ENCODE results near the gene TNIK.
"Not testable (repeated sequence)": the region's sequence is repeated elsewhere in the genome, so short reads cannot be mapped to it uniquely, and the experiment has no call there.

The TNIK gene

GRCh38 chr3:171126478-171127209 is 333.6 kb downstream of the TNIK start:
- DNase-seq (ENCODE audit: low read depth), result no peak

DNA sequence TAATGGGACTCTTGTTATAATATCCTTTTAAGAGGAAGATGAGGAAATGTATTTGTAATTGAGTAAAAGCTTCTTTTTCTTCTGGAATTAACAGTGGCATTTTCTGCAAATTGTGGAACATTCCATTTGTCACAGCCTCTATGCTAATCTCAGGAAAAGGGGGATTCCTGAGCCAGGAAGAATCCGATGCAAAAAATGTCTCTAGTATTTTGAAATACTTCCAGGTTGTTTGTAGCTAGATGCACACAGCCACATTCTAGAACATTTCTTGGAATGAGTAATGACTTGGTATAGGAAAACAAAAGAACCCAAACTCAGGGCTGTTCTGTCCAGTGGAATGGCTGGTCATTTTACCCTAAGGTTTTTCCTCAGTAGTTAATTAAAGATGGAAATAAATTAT is 335.2 kb downstream of the TNIK start:
- DNase-seq (ENCODE audit: low read depth), result no peak

DNA sequence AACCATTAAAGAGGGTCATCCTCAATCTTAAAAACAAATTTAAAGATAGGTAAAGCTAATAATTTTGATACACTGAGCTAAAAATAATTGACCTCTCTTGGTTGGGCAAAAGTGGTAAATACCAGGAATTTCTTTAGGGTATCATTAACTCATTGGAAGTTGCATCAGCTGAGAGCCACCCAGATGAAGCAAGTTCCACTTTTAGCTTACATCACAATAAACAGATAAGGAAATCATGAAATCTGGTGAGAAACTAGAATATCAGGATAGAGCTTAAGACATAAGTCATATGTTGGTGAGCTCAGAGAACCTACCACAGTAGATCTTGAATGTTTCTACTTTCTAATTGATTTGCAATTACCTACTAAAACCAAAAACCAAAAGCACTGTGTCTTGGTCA is 336.3 kb downstream of the TNIK start:
- no peak for DNase-seq (ENCODE audit: low read depth)

DNA sequence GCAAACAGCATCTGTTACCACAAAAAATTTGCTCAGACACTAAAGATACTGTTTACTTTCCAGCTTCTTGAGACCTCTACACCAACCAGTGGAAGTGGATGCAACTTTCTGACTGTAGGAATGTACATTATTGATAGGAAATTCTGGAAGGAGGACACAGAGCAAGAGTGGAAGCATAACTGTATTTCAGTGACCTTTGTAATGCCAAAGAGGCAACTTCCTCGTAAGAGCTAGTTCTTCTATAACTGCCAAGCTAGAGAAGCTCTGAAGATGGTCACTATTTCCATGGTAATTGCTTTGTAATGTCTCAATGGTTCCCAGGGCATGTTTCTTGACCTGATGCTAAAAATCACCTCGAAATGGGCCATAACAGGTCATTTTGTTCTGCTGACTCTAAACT is 337.3 kb downstream of the TNIK start:
- DNase-seq (ENCODE audit: low read depth), result no peak

- DNase-seq (ENCODE audit: low read depth), result no peak
Observed at GRCh38 chr3:171122240-171122639, 338.0 kb downstream of the TNIK start.

GRCh38 chr3:171121801-171122200 is 338.4 kb downstream of the TNIK start:
- DNase-seq (ENCODE audit: low read depth), result no peak

GRCh38 chr3:171119402-171119801 is 340.8 kb downstream of the TNIK start:
- not testable (repeated sequence) for DNase-seq (ENCODE audit: low read depth)

- DNase-seq (ENCODE audit: low read depth), result not testable (repeated sequence)
Observed at GRCh38 chr3:171118993-171119392, 341.2 kb downstream of the TNIK start.

- DNase-seq (ENCODE audit: low read depth), result no peak
Observed at GRCh38 chr3:171116824-171117395, 343.3 kb downstream of the TNIK start.

GRCh38 chr3:171116365-171116764 is 343.8 kb downstream of the TNIK start:
- no peak for DNase-seq (ENCODE audit: low read depth)

GRCh38 chr3:171115667-171116066 is 344.5 kb downstream of the TNIK start:
- DNase-seq (ENCODE audit: low read depth), result no peak

GRCh38 chr3:171113716-171114115 is 346.5 kb downstream of the TNIK start:
- DNase-seq (ENCODE audit: low read depth), result no peak

- no peak for DNase-seq (ENCODE audit: low read depth)
Observed at GRCh38 chr3:171110715-171111114, 349.5 kb downstream of the TNIK start.

GRCh38 chr3:171108066-171108465 is 352.1 kb downstream of the TNIK start:
- no peak for DNase-seq (ENCODE audit: low read depth)

- no peak for DNase-seq (ENCODE audit: low read depth)
Observed at GRCh38 chr3:171103185-171103584, 357.0 kb downstream of the TNIK start.

DNA sequence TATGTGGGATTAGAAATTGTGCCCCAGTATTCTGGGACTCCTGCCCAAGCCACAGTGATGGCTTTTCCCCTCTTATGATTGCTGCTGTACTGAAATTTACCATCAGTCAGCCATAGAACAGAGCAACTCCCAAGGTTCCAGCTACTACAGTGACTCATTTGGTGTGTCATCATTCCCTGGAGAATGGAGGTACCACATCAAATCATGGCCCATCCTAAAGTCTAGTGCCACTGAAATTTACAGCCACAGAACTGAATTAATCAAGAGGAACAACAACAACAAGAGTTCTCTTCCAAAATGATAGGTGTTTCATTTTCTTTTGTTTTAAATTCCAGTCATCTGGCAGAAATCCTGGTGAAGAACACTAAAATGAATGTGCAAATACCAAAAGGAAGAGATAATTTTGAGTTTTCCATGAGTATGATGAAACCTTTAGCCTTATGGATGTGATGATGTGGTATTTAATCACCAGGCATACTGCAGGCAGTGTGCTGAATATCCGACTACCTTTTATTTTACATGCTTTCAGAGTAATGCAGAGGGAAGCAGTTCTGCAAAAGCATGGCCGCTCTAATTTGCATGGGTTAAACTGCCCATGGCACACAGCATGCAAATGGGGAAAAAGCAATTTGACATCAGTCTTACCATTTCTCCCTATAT is 358.1 kb downstream of the TNIK start:
- no peak for DNase-seq (ENCODE audit: low read depth)

GRCh38 chr3:171099911-171100310 is 360.3 kb downstream of the TNIK start:
- no peak for DNase-seq (ENCODE audit: low read depth)

GRCh38 chr3:171095063-171095462 is 365.1 kb downstream of the TNIK start:
- DNase-seq (ENCODE audit: low read depth), result no peak

DNA sequence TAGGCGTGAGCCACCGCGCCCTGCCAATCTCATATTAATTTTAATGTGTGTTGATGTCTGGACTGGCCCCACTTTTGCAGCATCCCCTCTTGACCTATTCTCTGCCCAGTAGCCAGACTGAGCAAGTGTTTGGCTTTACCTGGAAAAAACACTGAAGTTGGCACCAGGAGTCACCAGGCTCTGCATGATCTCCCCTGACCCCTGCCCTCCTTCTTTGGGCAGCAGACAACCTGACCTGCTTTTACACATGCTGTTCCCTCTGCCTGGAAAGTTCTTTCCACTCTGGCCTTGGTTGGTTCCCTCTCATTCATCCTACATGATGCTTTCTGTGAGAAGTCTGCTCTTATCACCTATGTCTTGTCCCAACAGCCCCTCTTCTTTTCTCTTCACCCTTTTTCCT is 365.8 kb downstream of the TNIK start:
- no peak for DNase-seq (ENCODE audit: low read depth)

DNA sequence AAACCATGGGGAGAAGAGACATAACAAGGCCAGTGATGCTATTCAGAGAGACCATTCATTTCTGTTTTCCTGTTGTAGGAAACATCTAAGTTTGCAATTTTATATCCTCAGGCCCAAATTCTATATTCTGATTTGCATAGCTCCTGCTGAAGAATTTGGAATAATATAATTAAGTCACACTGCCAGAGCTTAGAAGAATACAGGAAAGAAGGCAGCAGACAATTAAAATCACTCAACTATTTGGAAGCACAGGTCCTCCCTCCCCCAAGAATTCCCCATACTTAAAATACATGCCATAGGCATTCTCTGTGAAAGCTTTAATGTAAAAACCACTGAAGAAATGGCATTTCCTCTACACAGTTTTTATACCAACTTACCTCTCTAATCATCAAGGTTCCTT is 366.7 kb downstream of the TNIK start:
- no peak for DNase-seq (ENCODE audit: low read depth)

DNA sequence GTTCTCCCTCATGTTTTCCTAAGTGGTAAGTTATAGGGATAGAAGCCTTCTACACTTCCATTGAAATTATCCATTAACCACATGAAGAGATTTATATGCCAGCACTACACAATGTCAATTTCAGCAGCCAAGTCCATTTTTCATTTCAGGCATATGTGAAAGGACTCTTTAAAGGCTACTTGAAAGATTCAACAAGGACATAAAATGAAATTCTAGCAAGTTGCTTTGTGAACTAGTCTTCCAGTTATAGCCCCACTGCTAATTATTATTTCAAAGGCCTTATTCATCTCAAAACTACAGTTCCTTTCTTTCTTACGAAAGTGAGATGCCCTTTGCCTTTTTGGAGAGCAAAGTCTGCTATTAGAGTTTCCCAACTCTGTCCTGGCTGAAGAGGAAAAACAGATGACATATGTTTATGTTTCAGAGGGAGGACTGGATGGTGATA is 367.7 kb downstream of the TNIK start:
- DNase-seq (ENCODE audit: low read depth), result no peak

- no peak for DNase-seq (ENCODE audit: low read depth)
Observed at GRCh38 chr3:171090321-171090720, 369.9 kb downstream of the TNIK start.

DNA sequence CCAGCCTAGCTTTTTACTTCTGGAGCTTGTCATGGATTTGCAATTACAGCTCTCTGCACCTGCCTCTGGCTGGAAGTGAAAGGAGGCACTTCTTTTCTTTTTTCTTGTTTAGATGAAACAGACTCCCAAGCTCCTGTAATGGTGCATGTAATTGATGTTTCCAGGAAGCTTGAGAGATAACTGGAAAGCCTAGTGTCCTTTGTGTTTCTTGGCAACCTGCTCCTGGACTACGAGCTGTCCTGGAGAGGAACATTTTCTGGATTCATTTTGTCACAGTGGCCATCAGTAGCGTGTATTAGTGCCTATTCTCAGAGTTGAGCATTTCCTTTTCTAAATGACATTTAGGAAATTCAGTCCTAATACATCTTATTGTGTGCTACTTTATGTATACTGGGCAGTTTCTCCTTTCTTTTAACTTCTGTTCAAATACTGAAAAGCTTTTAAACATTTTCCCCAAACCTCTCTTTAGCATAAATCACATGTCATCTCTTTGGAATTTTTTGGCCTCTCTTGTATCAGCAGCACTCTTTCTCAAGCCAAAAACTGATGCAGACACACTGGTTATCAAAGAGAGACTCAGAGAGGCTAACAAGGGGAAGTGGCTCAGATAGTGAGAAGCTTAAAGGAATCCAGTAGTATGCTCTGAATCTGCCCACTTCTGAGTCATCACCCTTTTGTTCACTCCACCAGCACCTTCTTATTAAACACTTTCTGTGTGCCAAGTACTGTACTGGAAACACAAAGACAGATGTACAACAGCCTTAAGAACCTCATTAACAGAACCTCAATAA is 371.0 kb downstream of the TNIK start:
- DNase-seq (ENCODE audit: low read depth), result no peak

Data from stimulated activated CD8-positive, alpha-beta memory T cell treated with anti-CD3 and anti-CD28 coated beads, Interleukin-15, amount 100 ng/mL, for 1 hour (primary cell).